Retinal pigment epithelial cell (primary cell): ENCODE results near the gene BATF3.
"Not testable (repeated sequence)": the region's sequence is repeated elsewhere in the genome, so short reads cannot be mapped to it uniquely, and the experiment has no call there.

Experiments used
- DNase-seq: peaks from one replicate; pipeline ENCODE4 v3.0.0-alpha.2; 2010; ENCODE audit warnings: low read depth
- H3K4me3 ChIP-seq: 2 replicates; pipeline ENCODE4 v1.5.1; 2011; ENCODE audit warnings: mild to moderate bottlenecking, low read length, control low read depth, moderate library complexity
- TF ChIP-seq, protein P1 (sequence below): conservative IDR thresholded peaks from 2 replicates; pipeline ENCODE4 v1.5.1; 2011; ENCODE audit warnings: low read depth, low read length, control low read depth, inconsistent platforms

BATF3 gene

DNA sequence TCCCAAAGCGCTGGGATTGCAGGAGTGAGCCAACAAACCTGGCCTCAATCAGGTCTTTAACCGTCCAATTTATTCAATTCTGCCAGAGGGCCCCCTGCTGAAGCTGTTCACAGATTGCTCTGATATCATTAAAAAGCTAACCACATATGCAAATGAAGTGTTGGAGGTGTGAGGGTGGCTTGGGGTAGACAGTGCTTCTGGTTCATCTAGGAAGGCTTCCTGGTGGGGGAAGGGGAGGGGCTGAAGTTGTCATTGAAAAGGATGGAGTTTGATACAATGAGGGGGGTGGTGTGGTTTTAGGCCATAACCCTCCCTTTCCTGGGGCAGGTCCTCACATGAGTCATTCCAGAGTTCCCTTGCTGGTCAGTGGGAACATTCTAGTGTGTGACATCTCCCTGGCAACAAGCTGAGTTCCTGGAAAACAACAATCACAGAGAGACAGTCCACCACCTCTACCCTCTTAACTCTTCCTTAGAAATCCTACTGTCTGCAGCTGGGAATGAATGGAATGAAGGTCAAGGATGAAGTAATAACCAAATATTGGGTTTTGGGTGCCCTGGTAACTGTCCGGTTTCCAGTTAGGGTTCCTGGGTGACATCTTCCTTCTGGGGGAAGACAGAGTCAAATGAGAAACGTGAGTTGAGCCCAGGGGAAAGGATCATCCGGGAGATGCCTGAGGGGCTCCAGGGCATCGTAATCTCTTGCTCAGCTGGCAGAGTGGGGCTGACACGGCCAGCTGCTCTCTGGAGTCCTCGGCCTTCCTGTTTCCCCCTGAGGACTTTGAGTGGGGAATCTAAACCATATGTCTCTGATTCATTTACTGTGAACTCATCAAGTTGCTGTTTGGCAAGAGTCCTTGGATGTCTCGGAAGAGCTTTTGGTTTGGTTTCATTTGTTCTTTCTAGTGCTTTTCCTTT, 32.2 kb downstream of the BATF3 start:
- TF ChIP-seq, protein P1, sequence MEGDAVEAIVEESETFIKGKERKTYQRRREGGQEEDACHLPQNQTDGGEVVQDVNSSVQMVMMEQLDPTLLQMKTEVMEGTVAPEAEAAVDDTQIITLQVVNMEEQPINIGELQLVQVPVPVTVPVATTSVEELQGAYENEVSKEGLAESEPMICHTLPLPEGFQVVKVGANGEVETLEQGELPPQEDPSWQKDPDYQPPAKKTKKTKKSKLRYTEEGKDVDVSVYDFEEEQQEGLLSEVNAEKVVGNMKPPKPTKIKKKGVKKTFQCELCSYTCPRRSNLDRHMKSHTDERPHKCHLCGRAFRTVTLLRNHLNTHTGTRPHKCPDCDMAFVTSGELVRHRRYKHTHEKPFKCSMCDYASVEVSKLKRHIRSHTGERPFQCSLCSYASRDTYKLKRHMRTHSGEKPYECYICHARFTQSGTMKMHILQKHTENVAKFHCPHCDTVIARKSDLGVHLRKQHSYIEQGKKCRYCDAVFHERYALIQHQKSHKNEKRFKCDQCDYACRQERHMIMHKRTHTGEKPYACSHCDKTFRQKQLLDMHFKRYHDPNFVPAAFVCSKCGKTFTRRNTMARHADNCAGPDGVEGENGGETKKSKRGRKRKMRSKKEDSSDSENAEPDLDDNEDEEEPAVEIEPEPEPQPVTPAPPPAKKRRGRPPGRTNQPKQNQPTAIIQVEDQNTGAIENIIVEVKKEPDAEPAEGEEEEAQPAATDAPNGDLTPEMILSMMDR = no peak
- DNase-seq = peak; percentile 20
- no peak overlapping the region for H3K4me3 ChIP-seq

DNA sequence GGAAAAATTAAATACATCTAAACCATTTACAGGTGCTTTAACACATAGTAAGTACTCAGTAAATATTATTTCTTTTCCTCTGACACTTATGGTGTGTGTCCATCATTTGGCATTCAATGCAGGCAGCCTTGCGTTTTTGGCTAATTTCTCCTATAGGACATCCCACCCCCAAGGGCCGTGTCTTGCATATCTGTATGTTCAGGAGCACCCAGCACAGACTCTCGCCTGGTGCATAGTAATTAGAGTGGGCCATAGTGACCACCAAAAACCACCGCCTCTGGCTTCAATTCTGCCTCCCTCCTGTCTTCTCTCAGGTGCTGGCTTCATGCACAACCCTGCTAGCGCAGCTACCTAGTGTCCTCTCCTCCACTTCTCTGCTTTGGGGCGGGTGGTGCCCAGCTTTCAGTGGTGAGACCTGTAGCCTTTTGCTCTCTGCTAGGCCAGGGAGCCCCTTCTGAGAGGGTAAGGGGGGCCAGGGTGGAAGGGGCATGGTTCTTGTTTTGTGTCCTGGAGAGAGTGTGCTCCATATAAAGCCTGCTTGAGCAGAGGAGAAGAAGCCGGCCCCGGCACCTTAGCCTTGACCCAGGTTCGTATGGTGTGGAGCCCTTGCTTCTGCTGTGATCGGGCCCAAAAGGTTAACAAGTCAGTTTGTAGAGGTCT, 33.4 kb downstream of the BATF3 start:
- DNase-seq = no peak
- no peak overlapping the region for H3K4me3 ChIP-seq
- TF ChIP-seq, protein P1 = no peak

GRCh38 chr1:212665241-212666115, 34.2 kb downstream of the BATF3 start:
- peak overlapping the region; percentile 75 for H3K4me3 ChIP-seq
- TF ChIP-seq, protein P1 = peak; percentile 94
- peak; percentile 31 for DNase-seq

GRCh38 chr1:212664409-212665199, 35.0 kb downstream of the BATF3 start:
- H3K4me3 ChIP-seq = no peak overlapping the region
- no peak for DNase-seq
- TF ChIP-seq, protein P1 = no peak

DNA sequence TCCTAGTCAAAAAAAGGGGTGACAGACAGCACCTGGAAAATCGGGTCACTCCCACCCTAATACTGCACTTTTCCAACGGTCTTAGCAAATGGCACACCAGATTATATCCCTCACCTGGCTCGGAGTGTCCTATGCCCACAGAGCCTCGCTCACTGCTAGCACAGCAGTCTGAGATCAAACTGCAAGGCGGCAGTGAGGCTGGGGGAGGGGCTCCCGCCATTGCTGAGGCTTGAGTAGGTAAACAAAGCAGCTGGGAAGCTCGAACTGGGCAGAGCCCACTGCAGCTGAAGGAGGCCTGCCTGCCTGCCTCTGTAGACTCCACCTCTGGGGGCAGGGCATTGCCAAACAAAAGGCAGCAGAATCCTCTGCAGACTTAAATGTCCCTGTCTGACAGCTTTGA, 41.4 kb downstream of the BATF3 start:
- not testable (repeated sequence) for DNase-seq, H3K4me3 ChIP-seq

DNA sequence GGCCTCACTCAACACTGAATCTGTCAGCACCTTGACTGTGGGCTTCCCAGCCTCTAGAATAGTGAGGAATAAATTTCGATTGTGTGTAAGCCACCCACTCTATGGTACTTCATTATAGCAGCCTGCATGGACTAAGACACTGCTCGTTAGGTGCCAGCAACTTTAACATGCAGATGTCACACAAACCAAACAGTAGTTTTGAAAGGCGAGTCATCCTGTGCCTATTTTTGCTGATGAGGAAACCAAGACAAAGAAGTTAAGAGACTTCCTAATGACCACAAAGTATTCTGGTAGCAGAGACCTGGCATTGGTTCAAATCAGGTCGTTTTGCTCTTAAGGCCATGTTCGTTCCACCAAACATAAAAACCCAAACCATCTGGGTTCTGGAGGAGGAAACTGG, 42.9 kb downstream of the BATF3 start:
- TF ChIP-seq, protein P1 = no peak
- H3K4me3 ChIP-seq = no peak overlapping the region
- DNase-seq = no peak
